T1000 (cell line): ENCODE data around the gene IFT25.
A peak's percentile ranks its signal among the peaks of the same experiment; 100 is the strongest.
"Not testable (repeated sequence)": the region's sequence is repeated elsewhere in the genome, so short reads cannot be mapped to it uniquely, and the experiment has no call there.

Experiments used
- DNase-seq: peaks from one replicate; lab custom pipeline; 2025; ENCODE audit warnings: mixed read lengths; lab: John Stamatoyannopoulos, UW

Gene IFT25

DNA sequence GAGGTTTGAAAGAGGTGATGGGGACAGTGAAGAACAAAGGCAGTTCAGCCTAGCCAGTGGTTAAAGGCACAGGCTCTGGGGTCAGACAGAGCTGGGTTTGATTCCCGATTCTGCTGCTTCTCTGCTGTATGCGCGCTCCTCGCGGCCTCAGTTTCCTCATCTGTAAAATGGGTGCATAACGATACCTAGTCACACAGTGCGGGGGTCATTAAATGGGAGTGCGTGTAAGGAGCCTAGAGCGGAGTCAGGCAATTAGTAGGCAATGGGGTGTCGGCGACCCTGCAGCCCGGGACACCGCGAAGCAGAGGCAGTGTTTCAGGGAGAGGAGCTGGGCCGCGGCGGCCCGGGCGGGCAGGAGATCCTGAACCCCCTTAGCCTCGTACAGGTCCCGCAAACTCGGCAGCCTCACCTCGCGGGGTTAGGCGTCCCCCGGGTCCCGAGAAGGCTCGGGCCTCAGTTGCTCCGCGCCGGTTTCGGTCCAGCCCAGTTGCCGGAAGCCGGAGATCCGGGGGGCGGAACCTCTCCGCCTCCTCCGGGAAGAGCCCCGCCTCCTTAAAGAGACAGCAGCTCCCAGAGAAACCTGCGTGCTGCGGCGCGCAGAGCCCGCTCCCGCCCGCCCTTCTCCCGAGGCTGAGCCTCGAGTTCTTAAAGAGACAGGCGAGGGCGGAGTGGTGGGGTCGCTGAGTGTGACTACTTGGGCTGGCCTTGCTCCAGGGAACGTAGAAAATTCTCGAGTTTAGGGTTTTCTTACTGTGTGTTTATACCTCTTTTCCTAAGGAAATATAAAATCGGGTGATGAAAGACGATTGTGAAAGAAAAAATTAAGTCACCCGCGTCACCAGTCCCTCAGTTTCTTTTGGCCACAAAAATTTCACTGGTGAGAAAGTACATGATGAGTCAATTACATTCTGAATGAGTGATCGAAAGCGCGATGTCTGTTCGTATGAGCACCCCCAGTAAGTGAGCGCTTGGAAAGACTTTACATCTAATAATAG is 55.9 kb downstream of the IFT25 start, which contains the start of gene YIPF1:
YIPF1 (minus strand) TSS at position 494 of the 995 bp plus-strand sequence. CDS start 860 bp downstream, outside the sequence.
- peak; percentile 84 for DNase-seq

DNA sequence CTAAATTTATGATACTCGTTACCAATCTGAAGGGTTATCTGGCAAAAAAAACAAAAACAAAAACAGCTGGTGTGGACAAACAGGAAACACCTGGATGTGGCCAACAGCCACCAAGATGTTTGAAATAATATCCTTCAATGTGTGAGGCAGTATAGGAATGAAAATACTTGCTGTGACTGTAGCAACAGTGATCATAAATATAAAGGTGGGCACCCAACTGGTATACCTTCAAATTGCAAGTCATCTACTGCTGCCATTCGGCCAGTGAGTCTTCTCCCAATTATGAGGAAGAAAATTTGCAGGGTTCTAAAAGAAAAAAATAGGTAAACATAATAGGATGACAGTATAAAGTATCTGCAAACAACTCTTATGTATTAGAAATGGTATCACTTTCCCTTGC is 56.8 kb downstream of the IFT25 start:
- no peak for DNase-seq

DNA sequence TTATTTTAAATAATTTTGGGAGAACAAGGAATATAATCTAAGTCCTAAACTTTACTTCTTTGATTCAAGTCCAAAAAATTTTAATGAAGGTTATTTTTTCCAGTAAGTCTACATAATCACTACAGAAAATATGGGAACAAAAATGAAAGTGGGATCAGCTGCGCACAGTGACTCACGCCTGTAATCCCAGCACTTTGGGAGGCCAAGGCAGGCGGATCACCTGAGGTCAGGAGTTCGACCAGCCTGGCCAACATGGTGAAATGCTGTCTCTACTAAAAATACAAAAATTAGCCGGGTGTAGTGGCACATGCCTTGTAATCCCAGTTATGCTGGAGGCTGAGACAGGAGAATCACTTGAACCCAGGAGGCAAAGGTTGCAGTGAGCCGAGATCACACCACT is 61.9 kb downstream of the IFT25 start:
- not testable (repeated sequence) for DNase-seq

DNA sequence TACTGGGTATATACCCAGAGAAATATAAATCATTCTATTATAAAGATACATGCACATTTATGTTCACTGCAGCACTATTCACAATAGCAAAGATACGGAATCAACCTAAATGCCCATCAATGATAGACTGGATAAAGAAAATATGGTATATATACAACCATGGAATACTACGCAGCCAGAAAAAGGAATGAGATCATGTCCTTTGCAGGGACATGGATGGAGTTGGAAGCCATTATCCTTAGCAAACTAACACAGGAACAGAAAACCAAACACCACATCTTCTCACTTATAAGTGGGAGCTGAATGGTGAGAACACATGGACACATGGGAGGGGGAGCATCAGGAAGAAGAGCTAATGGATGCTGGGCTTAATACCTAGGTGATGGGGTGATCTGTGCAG is 63.6 kb downstream of the IFT25 start:
- not testable (repeated sequence) for DNase-seq

DNA sequence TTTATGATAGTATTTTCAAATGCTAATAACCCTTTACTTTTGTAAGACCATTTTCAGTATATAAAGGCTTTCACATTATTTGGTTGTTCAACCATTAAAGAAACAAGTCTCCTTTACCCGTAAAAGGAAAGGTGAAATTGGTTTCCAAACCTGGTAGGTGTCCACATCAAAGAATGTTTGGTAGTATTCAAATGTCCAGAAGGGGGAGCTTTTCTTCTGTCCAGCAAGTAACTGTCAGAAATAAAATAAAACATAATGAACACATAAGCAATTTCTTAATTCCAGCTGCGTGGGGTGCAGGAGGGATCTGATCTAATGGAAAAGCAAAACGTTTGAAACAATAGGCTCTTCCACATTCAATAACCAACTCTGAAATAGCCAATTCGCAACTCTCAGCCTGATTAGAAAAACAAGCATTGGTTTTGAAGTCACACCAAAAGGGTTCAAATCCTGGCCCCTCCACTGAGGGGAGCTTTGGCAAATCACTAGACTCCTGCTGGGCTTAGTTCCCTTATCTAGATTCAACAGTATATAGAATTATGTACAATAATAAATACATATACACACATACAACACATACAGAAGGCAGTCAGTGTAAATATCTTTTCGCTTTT is 66.9 kb downstream of the IFT25 start:
- DNase-seq = no peak

DNA sequence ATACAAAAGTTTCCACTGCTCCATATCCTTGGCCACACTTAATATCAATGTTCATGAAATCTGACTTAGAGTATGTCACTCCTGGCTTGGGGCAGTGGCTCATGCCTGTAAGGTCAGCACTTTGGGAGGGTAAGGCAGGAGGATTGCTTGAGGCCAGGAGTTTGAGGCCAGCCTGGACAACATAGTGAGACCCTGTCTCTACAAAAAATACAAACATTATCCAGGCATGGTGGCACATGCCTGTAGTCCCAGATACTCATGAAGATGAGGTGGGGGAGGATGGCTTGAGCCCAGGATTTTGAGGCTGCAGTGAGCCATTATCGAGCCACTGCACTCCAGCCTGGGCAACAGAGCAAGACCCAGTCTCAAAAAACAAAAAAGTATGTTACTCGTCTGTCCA is 70.3 kb downstream of the IFT25 start:
- DNase-seq = not testable (repeated sequence)

DNA sequence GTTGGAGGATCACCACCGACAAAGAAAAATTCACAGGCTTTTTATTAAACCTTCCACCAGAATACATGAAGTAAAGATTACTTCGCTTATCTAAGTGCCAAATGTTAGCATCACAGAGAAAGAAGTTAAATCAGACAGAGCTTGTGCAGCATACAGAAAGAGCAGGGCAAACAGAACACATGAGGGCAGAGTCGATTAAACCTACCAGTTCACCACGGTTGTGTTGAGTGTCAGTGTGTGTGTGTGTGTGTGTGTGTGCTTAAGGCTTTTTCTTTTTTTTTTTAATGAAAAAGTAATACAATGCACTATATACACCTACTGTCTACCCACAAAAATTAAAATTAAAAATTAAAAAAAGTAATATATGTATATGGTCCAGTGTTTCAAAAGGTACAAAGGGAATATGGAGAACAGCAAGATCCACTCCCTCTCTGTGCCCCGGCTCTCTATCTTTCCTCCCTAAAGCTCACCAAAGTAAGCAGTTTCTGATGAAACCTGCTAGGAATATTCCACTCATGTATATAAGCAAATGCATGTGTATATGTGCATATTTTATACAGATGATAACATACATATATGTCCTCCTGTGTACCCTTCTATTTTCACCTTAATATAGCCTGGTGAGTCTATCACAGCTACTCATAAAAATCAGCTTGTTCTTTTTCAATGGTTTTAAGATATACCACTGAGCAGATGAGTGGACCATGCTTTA is 73.6 kb downstream of the IFT25 start:
- no peak for DNase-seq
